Type B pancreatic cell (in vitro differentiated cells): Measurements from ENCODE around the gene SSH2. TPM values are rescaled to one million over a fixed set of nuclear protein-coding genes. Genes with fewer than 3 reads are reported as not detected.

ENCODE experiments used
- DNase-seq: peaks from one replicate; pipeline ENCODE4 v3.0.0; 2021; ENCODE audit warnings: mixed read lengths; ENCODE audit not compliant: unreplicated experiment; ENCODE audit errors: extremely low spot score
- H3K27ac Mint-ChIP-seq: 2 replicates; pipeline ENCODE4 v1.8.0; 2021; ENCODE audit warnings: mild to moderate bottlenecking, mixed read lengths
- H3K27me3 Mint-ChIP-seq: 2 replicates; pipeline ENCODE4 v1.8.0; 2021; ENCODE audit warnings: mixed read lengths
- H3K36me3 Mint-ChIP-seq: 2 replicates; pipeline ENCODE4 v1.8.0; 2021; ENCODE audit warnings: mixed read lengths
- H3K4me1 Mint-ChIP-seq: one replicate; pipeline ENCODE4 v1.8.0; 2021; ENCODE audit warnings: mixed read lengths; ENCODE audit not compliant: unreplicated experiment
- H3K4me3 Mint-ChIP-seq: 2 replicates; pipeline ENCODE4 v1.8.0; 2021; ENCODE audit warnings: mild to moderate bottlenecking, mixed read lengths
- H3K9me3 Mint-ChIP-seq: 2 replicates; pipeline ENCODE4 v1.8.0; 2021; ENCODE audit warnings: mixed read lengths
- total RNA-seq: library from RNA; stranded (reverse); gene quantifications from 2 replicates; pipeline ENCODE4 v1.2.1, GENCODE V29; 2021; ENCODE audit warnings: low replicate concordance
- TF ChIP-seq, protein P1 (sequence below): fragments of 200-600 bp; sonication (generic); conservative IDR thresholded peaks from 2 replicates; pipeline ENCODE4 v1.5.0; 2021; ENCODE audit warnings: antibody characterized with exemption, mild to moderate bottlenecking

Gene SSH2
- total RNA-seq, 1 donor from 2014 or later = 23.8 TPM

GRCh38 chr17:29718446-29719039 is 211.5 kb downstream of the SSH2 start:
- H3K27me3 Mint-ChIP-seq = no peaks in the 10 kb centered on the region
- peaks cover 29% of the 10 kb centered on the region for H3K4me1 Mint-ChIP-seq

DNA sequence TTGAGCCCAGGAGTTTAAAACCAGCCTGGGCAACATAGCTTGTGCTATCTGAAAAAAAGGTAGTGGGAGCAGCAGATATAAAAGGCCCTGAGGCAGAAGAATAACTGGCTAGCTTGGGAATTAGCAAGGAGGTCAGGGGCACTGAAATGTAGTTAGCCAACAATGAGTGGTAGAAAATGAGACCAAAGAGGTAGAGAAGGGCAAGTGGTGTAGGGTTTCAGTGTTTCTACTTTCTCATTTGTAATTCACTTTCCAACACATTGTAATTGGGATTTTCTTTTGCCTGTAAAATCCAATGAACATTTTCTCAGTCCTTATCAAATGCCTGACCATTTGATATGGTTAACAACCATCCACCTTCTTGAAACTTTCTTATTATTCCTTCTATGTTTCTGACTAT is 212.2 kb downstream of the SSH2 start:
- TF ChIP-seq, protein P1, sequence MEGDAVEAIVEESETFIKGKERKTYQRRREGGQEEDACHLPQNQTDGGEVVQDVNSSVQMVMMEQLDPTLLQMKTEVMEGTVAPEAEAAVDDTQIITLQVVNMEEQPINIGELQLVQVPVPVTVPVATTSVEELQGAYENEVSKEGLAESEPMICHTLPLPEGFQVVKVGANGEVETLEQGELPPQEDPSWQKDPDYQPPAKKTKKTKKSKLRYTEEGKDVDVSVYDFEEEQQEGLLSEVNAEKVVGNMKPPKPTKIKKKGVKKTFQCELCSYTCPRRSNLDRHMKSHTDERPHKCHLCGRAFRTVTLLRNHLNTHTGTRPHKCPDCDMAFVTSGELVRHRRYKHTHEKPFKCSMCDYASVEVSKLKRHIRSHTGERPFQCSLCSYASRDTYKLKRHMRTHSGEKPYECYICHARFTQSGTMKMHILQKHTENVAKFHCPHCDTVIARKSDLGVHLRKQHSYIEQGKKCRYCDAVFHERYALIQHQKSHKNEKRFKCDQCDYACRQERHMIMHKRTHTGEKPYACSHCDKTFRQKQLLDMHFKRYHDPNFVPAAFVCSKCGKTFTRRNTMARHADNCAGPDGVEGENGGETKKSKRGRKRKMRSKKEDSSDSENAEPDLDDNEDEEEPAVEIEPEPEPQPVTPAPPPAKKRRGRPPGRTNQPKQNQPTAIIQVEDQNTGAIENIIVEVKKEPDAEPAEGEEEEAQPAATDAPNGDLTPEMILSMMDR = no peak
- Mint-ChIP-seq H3K27me3 (no peaks in the 10 kb centered on the region), H3K4me3 (no peak overlapping the region), H3K9me3 (no peaks in the 10 kb centered on the region), H3K36me3 (peaks cover 6% of the 10 kb centered on the region), H3K27ac (no peak overlapping the region), H3K4me1 (peaks cover 22% of the 10 kb centered on the region)
- DNase-seq = no peak

More at GRCh38 chr17:29718446-29719039, 211.5 kb downstream of the SSH2 start:
- TF ChIP-seq, protein P1 = no peak
- H3K27ac Mint-ChIP-seq = no peak overlapping the region
- peaks cover 6% of the 10 kb centered on the region for H3K36me3 Mint-ChIP-seq
- H3K9me3 Mint-ChIP-seq = no peaks in the 10 kb centered on the region
- H3K4me3 Mint-ChIP-seq = no peak overlapping the region
- DNase-seq = no peak

GRCh38 chr17:29716566-29716965 is 213.5 kb downstream of the SSH2 start:
- H3K4me1 Mint-ChIP-seq = peaks cover 18% of the 10 kb centered on the region
- no peak overlapping the region for H3K4me3 Mint-ChIP-seq
- H3K27me3 Mint-ChIP-seq = no peaks in the 10 kb centered on the region
- TF ChIP-seq, protein P1 = no peak
- H3K27ac Mint-ChIP-seq = no peak overlapping the region
- no peaks in the 10 kb centered on the region for H3K9me3 Mint-ChIP-seq
- peaks cover 6% of the 10 kb centered on the region for H3K36me3 Mint-ChIP-seq
- DNase-seq = no peak

DNA sequence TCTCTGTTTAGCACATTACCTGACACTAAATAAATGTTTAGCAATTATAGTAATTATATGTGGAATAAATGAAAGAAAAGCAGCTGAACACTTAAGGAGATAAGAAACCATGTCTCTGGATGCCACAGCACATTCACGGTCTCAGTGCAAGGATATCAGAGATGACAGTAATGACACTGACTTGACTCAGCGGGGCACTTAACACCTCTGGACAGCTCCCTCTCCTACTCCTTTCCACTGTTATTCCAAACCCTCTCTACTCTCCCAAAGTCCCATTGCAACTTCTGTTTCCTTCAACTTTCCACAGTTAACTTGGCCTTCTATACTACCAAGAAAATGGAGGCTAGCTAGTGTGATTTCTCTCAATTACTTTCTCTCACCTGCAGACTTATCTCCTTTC is 214.3 kb downstream of the SSH2 start:
- DNase-seq = no peak
- Mint-ChIP-seq H3K4me3 (no peak overlapping the region), H3K36me3 (peaks cover 6% of the 10 kb centered on the region), H3K9me3 (no peaks in the 10 kb centered on the region), H3K27ac (no peak overlapping the region), H3K4me1 (peaks cover 24% of the 10 kb centered on the region), H3K27me3 (no peaks in the 10 kb centered on the region)
- TF ChIP-seq, protein P1 = no peak

DNA sequence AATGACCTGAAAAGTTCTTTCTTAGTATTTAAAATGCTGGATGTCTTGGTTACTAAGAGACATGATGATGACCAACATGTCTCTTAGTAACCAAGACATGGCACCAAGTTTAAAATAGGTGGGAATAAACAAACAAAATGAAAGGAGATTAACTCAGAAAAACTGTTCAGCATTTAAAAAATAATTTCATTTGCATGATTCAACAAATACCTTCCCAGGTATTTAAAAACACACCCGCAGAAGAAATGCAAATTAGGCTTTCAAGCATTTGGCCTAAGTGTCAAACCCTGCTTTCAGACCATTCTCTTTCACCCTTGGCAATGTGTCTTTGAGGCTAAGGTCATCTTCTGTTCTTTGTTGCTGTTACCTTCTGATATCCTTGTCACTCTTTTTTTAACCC is 215.9 kb downstream of the SSH2 start:
- Mint-ChIP-seq H3K36me3 (peaks cover 6% of the 10 kb centered on the region), H3K9me3 (no peaks in the 10 kb centered on the region), H3K27ac (no peak overlapping the region), H3K4me1 (peaks cover 24% of the 10 kb centered on the region), H3K27me3 (no peaks in the 10 kb centered on the region), H3K4me3 (no peak overlapping the region)
- TF ChIP-seq, protein P1 = no peak
- no peak for DNase-seq

GRCh38 chr17:29713626-29714025 is 216.4 kb downstream of the SSH2 start:
- H3K27me3 Mint-ChIP-seq = no peaks in the 10 kb centered on the region
- peaks cover 6% of the 10 kb centered on the region for H3K36me3 Mint-ChIP-seq
- H3K4me3 Mint-ChIP-seq = no peak overlapping the region
- TF ChIP-seq, protein P1 = no peak
- H3K4me1 Mint-ChIP-seq = peaks cover 24% of the 10 kb centered on the region
- no peaks in the 10 kb centered on the region for H3K9me3 Mint-ChIP-seq
- no peak for DNase-seq
- no peak overlapping the region for H3K27ac Mint-ChIP-seq
